GM10847 (cell line): ENCODE results near the gene ECT2L.

ENCODE experiments used
- POLR2A ChIP-seq: IDR thresholded peaks from 2 replicates; pipeline ENCODE4 v1.6.1; 2011; ENCODE audit not compliant: insufficient read length; ENCODE audit errors: extremely low read depth

Gene ECT2L

DNA sequence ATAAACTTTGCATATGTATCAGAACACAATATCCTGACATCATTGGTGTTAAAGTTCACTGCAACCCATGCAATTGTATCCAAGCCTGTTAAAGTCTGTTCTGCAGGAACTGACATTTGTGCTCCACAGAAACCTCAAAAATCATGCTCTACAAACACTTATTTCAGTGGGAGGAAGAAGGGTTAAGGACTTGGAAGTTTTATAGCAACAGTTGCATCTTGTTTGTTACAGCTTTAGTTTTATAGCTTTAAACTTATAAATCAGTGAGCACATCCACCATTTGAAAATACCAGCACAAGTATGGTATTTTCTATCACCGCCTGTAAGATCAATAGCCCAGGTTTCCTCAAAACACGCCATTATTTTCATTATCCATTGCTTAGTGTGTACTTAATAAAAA, 884 bp downstream of the ECT2L start:
- TF ChIP-seq POLR2A: no peak

DNA sequence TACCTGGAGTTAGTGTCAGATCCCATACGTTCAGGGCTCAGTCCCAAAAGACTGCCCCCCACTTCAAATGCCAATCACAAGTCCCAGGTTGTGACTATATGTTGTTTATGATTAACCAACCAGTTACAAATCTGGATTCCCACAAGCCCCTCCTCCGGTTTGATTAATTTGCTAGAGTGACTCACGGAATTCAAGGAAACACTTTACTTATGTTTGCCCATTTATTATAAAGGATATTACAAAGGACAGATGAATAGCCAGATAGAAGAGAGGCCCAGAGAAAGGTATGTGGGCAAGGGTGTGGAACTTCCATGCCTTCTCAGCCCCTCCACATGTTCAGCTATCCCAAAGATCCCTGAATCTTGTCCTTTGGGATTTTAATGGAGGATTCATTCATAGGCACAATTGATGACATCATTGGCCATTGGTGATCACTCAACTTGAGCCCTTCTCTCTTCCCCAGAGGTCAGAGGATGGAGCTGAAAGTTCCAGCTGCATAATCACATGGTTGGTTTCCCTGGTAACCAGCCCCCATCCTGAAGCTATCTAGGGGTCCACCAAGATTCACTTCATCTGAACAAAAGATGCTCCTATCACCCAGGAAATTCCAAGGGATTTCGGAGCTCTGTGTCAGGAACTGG, 2.0 kb downstream of the ECT2L start:
- no peak for TF ChIP-seq POLR2A

DNA sequence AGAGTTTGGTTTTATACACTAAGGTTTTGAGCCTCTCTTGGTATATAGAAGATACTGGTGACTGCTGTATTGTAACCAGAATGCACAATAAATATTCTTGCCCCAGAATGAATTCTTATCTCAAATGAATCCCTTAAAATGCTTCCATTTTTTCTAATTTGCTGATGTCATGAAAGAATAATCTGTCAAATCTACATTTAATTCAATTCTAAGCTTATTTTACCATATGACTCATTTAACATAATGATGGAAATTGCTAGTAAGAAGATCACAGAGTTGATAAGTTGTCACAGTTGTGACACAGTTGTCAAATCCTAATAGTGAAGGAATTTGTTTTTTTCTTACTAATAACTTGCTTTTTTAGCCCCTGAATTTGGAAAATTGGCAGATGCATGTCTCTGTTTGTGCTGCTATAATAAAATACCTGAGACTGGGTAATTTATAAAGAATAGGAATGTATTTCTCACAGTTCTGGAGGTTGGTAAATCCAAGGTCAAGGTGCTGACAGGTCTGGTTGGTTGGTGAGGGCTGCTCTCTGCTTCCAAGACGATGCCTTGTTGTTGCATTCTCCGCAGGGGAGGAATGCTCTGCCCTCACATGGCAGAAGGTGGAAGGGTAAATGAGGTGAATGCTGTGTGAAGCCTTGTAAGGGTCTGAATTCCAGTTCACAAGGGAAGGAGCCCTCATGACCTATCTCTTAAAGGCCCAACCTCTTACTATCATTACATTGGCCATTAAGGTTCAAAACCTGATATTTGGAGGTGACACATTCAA, 4.7 kb downstream of the ECT2L start:
- no peak for TF ChIP-seq POLR2A

DNA sequence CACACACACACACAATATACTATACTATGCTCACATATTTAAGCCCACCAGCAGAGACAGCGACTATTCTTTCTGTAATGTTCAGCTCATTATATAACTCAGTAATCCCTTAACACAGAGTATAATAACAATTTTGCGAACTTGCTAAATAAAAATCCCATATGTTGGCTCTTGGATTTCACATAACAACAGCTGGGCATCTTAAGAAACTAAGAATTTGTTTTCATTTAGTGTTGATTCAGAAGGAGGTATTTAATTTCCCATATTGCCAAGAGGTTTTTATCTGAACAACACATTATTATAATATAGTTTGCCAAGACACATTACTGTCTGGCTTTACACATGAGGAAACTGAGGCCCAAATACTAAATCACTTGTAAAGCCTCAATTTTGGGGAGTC, 7.4 kb downstream of the ECT2L start:
- TF ChIP-seq POLR2A: no peak

DNA sequence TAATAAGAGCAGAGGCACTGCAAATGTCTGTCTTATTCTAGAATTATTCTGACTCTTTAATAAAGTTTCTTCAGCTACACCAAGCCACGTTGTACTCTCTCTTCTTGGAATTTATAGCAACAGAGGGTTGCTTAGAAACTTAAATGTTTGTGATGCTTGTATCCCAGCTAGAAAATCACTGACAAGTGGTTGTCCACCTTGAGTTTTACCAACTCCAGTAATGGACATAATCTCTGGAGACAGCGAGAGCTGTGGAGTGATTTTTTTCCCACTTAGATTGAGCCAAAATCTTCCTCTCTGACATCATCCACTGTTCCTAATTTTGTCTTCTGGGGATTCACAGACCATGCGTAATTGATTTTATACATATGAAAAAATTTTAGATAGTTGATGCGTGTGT, 8.0 kb downstream of the ECT2L start:
- no peak for TF ChIP-seq POLR2A

DNA sequence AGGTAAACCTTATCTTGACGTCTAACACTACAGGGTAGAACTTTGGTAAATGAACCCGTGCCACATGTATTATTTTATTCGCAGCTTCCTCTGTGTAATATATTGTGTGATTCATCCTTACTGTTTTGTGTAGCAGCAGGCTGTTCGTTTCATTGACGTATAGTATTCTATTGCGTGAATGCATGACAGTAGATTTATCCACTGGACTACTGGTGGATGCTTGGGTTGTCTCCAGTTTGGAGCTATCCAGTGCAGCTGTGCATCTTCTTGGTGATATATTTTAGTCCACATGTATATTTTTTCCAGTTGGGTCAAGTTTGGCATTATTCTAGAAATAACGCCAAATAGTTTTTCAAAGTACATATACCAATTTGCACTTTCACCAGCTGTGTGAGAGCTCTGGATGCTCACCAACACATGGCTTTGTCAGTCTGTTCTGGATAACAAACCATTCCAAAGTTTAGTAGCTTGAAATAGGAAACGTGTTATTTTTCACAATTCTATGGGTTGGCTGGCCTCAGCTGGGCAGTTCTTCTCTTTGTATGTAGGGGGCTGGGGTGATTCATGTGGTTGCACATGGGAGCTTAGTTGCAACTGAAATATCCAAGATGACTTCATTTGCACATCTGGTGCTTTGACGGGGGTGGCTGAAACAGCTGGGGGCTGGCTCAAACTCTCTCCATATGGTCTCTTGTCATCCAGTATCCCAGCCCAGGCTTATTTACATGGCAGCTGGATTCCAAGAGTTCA, 9.3 kb downstream of the ECT2L start:
- no peak for TF ChIP-seq POLR2A

DNA sequence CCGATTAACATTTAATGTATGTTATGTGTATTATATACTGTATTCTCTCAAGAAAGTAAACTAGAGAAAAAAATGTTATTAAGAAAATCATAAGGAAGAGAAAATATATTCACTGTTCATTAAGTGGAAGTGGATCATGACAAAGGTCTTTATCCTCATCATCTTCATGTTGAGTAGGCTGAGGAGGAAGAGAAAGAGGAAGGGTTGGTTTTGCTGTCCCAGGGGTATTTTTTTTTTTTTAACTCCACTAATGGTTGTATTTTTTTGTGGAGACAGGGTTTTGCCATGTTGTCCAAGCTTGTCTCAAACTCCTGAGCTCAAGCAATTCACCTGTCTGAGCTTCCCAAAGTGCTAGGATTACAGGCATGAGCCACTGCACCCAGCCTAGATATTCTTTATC, 11.0 kb downstream of the ECT2L start:
- TF ChIP-seq POLR2A: no peak

DNA sequence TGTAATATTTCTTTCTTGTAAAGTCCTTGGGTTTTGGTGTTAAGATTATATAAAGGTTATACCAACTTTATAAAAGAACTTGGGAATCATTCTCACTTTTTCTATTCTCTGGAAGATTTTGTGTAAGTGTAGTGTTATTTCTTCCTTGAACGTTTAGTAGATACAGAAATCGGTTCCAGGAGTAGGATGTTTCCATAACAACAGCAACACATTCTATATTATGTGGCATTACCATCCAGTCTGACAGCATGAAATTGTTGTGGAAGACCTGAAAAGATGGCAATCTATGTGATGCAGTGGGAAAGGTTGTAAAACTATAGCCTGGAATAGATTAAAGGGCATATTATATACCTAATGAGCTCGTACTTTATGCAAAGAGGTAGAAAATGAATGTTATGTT, 13.8 kb downstream of the ECT2L start:
- TF ChIP-seq POLR2A: no peak

DNA sequence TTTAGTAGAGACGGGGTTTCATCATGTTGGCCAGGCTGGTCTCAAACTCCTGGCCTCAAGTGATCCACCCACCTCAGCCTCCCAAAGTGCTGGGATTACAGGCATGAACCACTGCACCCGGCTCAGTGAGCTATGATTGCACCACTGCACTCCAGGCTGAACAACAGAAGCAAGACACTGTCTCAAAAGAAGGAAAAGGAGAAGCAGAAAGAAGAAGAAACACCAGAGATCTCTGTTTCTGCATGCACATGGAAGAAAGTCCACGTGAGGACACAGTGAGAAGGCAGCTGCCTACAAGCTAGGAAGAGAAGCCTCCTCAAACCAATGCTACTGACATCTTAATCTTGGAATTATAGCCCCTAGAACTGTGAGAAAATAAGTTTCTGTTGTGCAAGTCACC, 16.0 kb downstream of the ECT2L start:
- no peak for TF ChIP-seq POLR2A

DNA sequence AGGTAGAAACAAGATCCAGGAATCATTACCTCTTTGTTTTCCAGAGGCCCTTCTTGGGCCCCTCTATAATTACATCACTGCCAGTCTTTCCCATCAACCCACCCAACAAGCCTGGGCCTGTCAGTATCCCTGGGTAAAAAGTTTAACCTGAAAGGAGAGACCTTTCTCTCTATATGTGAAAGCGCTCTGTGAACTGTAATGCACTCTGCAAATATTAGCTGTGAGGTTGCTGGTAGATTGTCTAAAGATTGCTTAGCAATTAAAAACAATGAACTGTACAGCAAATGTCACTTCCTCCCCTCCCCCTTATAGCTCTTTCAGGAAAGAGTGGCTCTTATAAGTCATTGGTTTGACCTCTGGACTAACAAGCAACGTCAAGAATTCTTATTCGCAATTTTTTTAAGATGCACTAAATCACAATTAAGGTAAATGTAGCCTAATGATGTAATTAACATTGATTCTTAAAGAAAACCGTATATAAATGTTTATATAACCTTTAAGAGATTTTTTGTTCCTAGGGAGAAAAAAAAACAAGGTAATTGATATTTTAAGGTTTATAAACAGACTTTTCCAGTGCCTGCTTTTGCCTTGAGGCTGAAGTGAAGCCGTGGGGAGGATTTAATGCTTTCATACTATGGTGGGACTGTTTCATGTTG, 18.4 kb downstream of the ECT2L start:
- TF ChIP-seq POLR2A: no peak

DNA sequence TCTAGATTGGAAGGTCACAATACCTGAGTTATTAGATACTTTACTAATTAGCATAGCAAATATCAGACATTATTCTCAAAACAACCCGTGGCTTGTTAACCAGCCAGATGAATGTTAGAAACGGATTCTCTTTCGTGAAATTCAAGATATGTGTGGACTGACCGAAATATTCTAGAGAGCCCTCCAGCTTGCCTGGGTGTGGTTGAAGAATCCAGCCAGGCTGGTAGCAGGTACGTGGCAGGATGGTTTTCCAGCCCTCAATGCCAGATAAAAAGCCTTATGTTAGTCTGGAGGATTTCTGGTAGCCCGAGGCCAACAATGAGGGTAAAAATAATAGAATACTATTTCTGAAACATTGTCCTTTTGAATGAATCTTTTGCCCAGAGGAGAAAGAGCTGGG, 19.3 kb downstream of the ECT2L start:
- TF ChIP-seq POLR2A: no peak

DNA sequence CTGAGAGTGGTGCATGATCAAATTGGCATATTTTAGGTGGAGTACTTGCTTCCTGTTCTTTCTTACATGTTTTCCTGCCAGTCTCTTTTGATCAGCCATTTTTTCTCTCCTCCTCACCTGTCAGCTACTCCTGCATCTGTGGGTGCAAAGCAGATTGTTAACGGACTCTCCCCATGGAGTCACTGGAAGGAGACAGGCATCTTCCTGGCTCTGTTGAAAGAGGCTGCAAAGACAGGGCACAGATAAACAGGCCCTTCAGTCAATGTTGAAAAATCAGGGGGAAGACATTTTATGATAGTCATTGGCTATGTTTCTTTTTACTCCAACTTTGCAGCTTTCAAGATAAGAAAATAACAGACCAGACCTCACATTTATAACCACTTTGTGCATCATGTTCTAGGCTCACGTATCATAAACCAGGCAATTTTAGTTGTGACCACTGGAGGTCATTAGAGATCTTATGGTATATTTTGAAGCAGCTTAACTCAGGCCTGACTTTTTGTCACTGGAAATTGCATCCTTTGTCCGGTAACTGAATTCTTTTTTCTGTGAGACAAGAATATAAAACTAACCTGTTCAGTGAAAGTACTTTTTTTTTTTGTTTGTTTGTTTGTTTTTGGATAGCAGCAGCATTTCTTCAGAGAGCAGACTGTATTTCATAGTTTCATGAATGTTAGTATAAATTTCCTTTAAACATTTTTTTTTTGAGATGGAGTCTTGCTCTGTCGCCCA, 20.1 kb downstream of the ECT2L start:
- TF ChIP-seq POLR2A: no peak

DNA sequence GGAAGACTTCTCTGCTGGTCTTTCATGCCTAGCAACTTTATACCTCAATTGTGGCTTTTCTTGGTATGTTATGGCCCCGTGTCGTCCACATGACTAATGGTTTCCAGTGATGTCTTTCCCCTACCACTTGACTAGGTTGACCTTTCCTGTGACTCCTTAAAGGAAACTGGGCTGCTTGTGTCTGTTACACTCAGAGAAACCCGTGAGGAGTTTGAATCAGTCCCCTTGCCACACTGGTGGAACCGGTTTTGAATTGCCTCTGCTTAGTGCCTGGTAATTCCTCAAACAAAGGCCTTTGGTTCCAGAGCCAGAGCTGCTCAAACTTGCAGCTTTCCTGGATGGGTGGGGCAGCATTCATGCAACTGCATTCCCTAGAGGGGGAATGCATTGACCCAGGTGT, 21.9 kb downstream of the ECT2L start:
- no peak for TF ChIP-seq POLR2A

DNA sequence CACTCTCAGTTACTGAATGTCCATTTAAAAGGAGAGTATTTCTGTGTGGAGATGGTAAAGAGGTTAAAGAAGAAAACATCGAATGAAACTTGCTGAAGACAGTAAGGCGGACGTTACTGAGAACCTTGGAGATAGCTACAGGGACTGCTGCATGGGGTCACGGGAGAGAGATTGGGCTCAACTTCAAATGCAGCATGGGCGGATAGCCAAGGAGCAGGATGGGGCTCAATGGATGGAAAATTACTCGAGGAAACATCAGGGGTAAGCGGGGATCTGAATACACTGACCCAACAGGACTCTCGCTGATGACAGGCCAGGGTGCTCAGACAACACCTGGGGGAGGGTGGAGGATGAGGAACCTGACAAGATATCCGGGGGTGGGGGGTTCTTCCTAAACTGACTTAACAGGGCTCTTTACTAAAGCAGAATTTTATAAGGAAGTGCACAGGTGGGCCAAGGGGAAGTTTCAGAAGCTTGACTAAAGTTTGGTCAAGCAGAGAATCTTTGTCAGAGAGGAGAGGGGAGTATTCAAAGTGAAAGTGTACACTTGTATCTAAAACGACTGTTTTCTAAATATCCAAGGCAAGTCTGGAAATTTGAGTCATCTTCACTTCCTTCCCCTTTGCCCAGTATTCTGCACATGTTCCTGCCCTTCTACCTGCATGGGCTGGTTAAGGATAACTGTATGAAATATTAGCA, 22.8 kb downstream of the ECT2L start:
- TF ChIP-seq POLR2A: no peak
